PC-3 (cell line): ENCODE data around the gene SAPCD2.

Experiments
- CTCF ChIP-seq: fragments of 300-600 bp; sonication (generic); conservative IDR thresholded peaks from 2 replicates; pipeline ENCODE4 v1.5.1; 2017; ENCODE audit warnings: antibody characterized with exemption, low read depth, mild to moderate bottlenecking, low read length
- EZH2phosphoT487 ChIP-seq: fragments of 300-600 bp; sonication (generic); IDR thresholded peaks from 2 replicates; pipeline ENCODE4 v1.6.1; 2018; ENCODE audit warnings: mild to moderate bottlenecking, antibody characterized with exemption, low read length, borderline replicate concordance

- no peak for TF ChIP-seq CTCF
- TF ChIP-seq EZH2phosphoT487 = no peak
Observed at GRCh38 chr9:137105814-137106661, 35.7 kb upstream of the SAPCD2 start.
